IPS-11a (cell line): ENCODE measurements around the gene CPNE8.

Experiments used
- H3K4me3 ChIP-seq: one replicate; pipeline ENCODE4 v1.5.1; 2013; ENCODE audit warnings: low read depth, low read length, control low read depth

Gene CPNE8

GRCh38 chr12:38905480-38906351 is at the start of gene CPNE8:
CPNE8 (minus strand) TSS chr12:38905591; CDS start chr12:38905534, 57 bp downstream.
- H3K4me3 ChIP-seq, result peak within 1 kb of the TSS; percentile 62

GRCh38 chr12:38954238-38954873 is 49.0 kb upstream of the CPNE8 start:
- no peak overlapping the region for H3K4me3 ChIP-seq

GRCh38 chr12:38949363-38949762 is 44.0 kb upstream of the CPNE8 start:
- no peak overlapping the region for H3K4me3 ChIP-seq

GRCh38 chr12:38934686-38935085 is 29.3 kb upstream of the CPNE8 start:
- no peak overlapping the region for H3K4me3 ChIP-seq

GRCh38 chr12:38934078-38934584 is 28.7 kb upstream of the CPNE8 start:
- H3K4me3 ChIP-seq, result no peak overlapping the region

- H3K4me3 ChIP-seq, result no peak overlapping the region
These were observed 26.9 kb upstream of the CPNE8 start for GRCh38 chr12:38932320-38932719.

- no peak overlapping the region for H3K4me3 ChIP-seq
These were observed 26.1 kb upstream of the CPNE8 start for GRCh38 chr12:38931461-38931860.

- no peak overlapping the region for H3K4me3 ChIP-seq
These were observed 25.6 kb upstream of the CPNE8 start for GRCh38 chr12:38930990-38931389.

GRCh38 chr12:38926501-38926900 is 21.1 kb upstream of the CPNE8 start:
- no peak overlapping the region for H3K4me3 ChIP-seq

- H3K4me3 ChIP-seq, result no peak overlapping the region
These were observed 15.8 kb upstream of the CPNE8 start for GRCh38 chr12:38921025-38921677.

- no peak overlapping the region for H3K4me3 ChIP-seq
These were observed 13.8 kb upstream of the CPNE8 start for GRCh38 chr12:38919191-38919590.

GRCh38 chr12:38915429-38916182 is 10.2 kb upstream of the CPNE8 start:
- no peak overlapping the region for H3K4me3 ChIP-seq

GRCh38 chr12:38912116-38912515 is 6.7 kb upstream of the CPNE8 start:
- H3K4me3 ChIP-seq, result no peak overlapping the region

GRCh38 chr12:38911611-38912010 is 6.2 kb upstream of the CPNE8 start:
- no peak overlapping the region for H3K4me3 ChIP-seq

GRCh38 chr12:38907201-38907923 is 2.0 kb upstream of the CPNE8 start:
- H3K4me3 ChIP-seq, result no peak overlapping the region

- peak overlapping the region; percentile 62 for H3K4me3 ChIP-seq
These were observed 1.2 kb upstream of the CPNE8 start for GRCh38 chr12:38906482-38907200.

GRCh38 chr12:38904537-38905479 is 583 bp downstream of the CPNE8 start:
- H3K4me3 ChIP-seq, result peak overlapping the region; percentile 62

GRCh38 chr12:38903596-38903995 is 1.8 kb downstream of the CPNE8 start:
- H3K4me3 ChIP-seq, result no peak overlapping the region
